K562 treated with DMSO at 1 percent for 12 hours (cell line): ENCODE data around the gene MAML3. TPM values are rescaled to one million over a fixed set of nuclear protein-coding genes. Genes with fewer than 3 reads are reported as not detected.

Source experiments
- total RNA-seq: library from RNA; unstranded; fragments of 300-600 nt; gene quantifications from 2 replicates; pipeline ENCODE4 v1.2.3, GENCODE V29; 2022; ENCODE audit not compliant: insufficient read depth

MAML3 gene
- 0.14 and 1.1 TPM in 2 replicates for total RNA-seq

GRCh38 chr4:140153718-140154571 lies at the start of gene MAML3:
Gene MAML3, minus strand, starts transcription at chr4:140154184. Its CDS starts 857 bp downstream, at chr4:140153327.

Other genes starting within 250 kb of the MAML3 start
- 17.0 and 33.6 TPM in 2 replicates for gene SCOC, start 219.5 kb upstream of the MAML3 start, total RNA-seq